Measurements from ENCODE around the gene NCF4. TPM values are rescaled to one million over a fixed set of nuclear protein-coding genes. Genes with fewer than 3 reads are reported as not detected.
A peak's percentile ranks its signal among the peaks of the same experiment; 100 is the strongest.

The NCF4 gene
- total RNA-seq, 2 experiments from 2014 or later, result 8.7 to 9.3 TPM

DNA sequence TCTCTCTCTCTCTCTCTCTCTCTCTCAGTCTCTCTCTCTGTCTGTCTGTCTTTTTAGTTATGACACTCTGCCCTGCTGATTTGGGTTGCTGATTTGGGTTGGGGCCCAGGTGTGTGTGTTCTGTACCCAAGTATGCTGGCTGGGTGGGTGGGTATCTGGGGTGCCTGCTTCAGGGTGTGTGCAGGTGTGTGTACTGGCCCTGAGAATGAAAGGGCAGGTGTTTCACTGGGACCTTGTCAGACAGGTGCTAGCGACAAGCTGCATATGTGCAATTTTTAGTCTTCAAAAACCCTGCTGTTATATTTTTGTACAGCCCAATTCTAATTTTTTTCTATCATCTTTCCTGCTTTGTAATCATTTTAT, 53.6 kb downstream of the NCF4 start:
- intact Hi-C loops (cut with micrococcal nuclease), result no loop called here
- H3K9me3 Mint-ChIP-seq, result no peaks in the 10 kb centered on the region
- no peaks in the 10 kb centered on the region for H3K36me3 Mint-ChIP-seq
- no peaks in the 10 kb centered on the region for H3K4me1 Mint-ChIP-seq (ENCODE audit: low read depth)
- peaks cover 9% of the 10 kb centered on the region for H3K27me3 Mint-ChIP-seq
- ChIA-PET POLR2A (no interaction called here), CTCF (interaction anchor here (1.8 kb wide), 1 partner anchor 58 kb away, joined by 6 read pairs; no protein-coding TSS in a partner anchor)
- no peak overlapping the region for H3K27ac Mint-ChIP-seq
- no peak overlapping the region for H3K4me3 Mint-ChIP-seq
- no peak for DNase-seq

DNA sequence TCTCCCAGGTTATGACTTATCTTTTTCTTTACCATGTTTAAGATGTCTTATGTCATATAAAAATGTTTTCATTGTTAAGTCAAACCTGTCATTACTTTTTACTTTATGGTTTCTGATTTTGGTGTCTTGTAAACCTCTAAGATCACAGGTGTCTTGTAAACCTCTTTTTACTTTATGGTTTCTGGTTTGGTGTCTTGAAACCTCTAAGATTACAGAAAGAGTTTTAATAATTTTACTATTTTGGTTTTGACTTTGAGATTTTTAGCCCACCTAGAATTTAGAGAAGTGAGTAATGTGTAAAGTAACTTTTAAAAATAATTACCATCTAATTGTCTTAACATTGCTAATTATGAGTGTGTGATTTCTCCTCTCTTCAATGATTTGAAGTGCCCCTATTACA, 55.2 kb downstream of the NCF4 start:
- POLR2A ChIA-PET, result no interaction called here
- no peak for DNase-seq
- Mint-ChIP-seq H3K27ac (no peak overlapping the region), H3K4me3 (no peak overlapping the region), H3K9me3 (no peaks in the 10 kb centered on the region), H3K36me3 (no peaks in the 10 kb centered on the region), H3K4me1 (ENCODE audit: low read depth) (no peaks in the 10 kb centered on the region), H3K27me3 (peaks cover 12% of the 10 kb centered on the region)
- CTCF ChIA-PET, result no interaction called here
- intact Hi-C loops (cut with micrococcal nuclease), result no loop called here

DNA sequence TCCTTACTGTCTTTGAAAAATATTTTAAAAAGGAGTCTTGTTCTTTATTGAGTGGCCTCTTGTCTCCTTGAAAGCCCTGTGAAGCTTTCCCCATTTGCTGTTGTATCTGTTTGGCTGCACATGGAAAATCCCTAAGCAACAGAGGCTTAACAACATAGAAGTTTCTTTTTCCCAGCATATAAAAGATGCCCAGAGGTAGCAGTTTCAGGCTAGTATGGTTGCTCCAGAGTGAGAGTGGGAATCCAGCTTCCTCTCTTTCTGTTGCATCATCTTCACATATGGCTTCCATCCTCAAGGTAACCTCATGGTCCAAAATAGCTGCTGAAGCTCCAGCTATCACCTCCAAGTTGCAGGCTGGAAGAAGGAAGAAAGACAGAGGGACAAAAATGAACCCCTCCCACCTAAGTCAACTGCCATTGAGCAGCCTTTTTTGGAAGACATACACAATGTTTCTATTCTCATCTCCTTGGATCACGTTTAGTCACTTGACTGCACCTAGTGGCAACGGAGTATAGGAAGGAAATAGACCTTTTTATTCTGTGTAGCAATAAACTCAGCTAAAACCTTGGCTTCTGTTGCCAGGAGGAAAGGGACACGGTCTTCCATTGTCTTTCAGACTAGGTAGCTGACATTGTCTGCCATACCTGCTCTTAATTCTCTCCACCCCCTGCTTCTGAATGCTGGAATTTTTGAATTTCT, 57.9 kb downstream of the NCF4 start:
- DNase-seq, result no peak
- Mint-ChIP-seq H3K36me3 (no peaks in the 10 kb centered on the region), H3K27me3 (peaks cover 7% of the 10 kb centered on the region), H3K9me3 (no peaks in the 10 kb centered on the region), H3K4me3 (no peak overlapping the region), H3K27ac (no peak overlapping the region), H3K4me1 (ENCODE audit: low read depth) (no peaks in the 10 kb centered on the region)
- ChIA-PET POLR2A (no interaction called here), CTCF (interaction anchor here (1.0 kb wide), 1 partner anchor 63 kb away, joined by 3 read pairs; no protein-coding TSS in a partner anchor)
- intact Hi-C loops (cut with micrococcal nuclease), result no loop called here

DNA sequence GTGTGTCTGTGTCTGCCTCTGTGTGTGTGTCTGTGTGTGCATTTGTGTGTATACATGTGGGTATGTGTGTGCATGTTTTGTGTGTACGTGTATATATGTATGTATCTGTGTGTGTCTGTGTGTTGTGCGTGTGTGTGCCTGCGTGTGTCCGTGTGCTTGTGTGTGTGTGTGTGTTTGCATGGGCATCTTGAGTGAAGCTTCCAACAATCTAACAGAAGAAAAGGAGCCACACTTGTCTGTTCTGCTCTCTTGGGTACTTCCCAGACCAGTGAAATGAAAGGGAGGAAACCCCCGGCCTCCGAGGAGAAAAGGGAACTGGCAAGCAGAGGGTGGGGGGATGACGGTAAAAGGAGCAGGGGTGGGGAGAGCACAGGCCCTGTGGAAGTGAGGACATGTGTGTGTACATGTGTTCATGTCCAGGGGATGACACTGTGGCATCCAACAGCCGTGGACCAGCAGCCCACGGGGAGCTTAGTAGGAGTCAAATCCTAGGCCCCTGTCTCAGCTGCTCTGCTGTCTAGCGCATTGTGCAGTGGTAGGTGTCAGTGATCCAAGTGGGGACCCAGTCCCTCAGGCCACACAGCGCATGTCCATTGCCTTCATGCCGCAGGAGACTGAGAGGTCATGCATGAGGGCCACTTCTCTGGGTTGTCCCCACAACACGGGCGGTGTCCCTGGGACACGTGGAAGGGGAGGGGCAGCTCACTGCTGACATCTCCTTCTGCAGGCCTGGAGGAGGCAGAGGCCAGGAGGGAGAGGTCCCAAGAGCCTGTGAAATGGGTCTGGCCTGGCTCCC, 60.7 kb downstream of the NCF4 start:
- CTCF ChIA-PET, result no interaction called here
- Mint-ChIP-seq H3K36me3 (no peaks in the 10 kb centered on the region), H3K4me1 (ENCODE audit: low read depth) (no peaks in the 10 kb centered on the region), H3K27ac (no peak overlapping the region), H3K4me3 (no peak overlapping the region), H3K27me3 (peaks cover 11% of the 10 kb centered on the region), H3K9me3 (no peaks in the 10 kb centered on the region)
- peak; percentile 31 for DNase-seq
- POLR2A ChIA-PET, result no interaction called here
- intact Hi-C loops (cut with micrococcal nuclease), result no loop called here

GRCh38 chr22:36922105-36922608, 61.4 kb downstream of the NCF4 start:
- ChIA-PET CTCF (no interaction called here), POLR2A (no interaction called here)
- no peaks in the 10 kb centered on the region for H3K9me3 Mint-ChIP-seq
- peaks cover 11% of the 10 kb centered on the region for H3K27me3 Mint-ChIP-seq
- no peaks in the 10 kb centered on the region for H3K4me1 Mint-ChIP-seq (ENCODE audit: low read depth)
- intact Hi-C loops (cut with micrococcal nuclease), result no loop called here
- H3K4me3 Mint-ChIP-seq, result no peak overlapping the region
- no peak overlapping the region for H3K27ac Mint-ChIP-seq
- DNase-seq, result no peak
- no peaks in the 10 kb centered on the region for H3K36me3 Mint-ChIP-seq

GRCh38 chr22:36922711-36923110, 61.9 kb downstream of the NCF4 start:
- no peaks in the 10 kb centered on the region for H3K4me1 Mint-ChIP-seq (ENCODE audit: low read depth)
- DNase-seq, result no peak
- no peaks in the 10 kb centered on the region for H3K9me3 Mint-ChIP-seq
- H3K27me3 Mint-ChIP-seq, result peaks cover 11% of the 10 kb centered on the region
- H3K36me3 Mint-ChIP-seq, result no peaks in the 10 kb centered on the region
- no peak overlapping the region for H3K27ac Mint-ChIP-seq
- intact Hi-C loops (cut with micrococcal nuclease), result no loop called here
- POLR2A ChIA-PET, result no interaction called here
- CTCF ChIA-PET, result no interaction called here
- H3K4me3 Mint-ChIP-seq, result no peak overlapping the region

- POLR2A ChIA-PET, result no interaction called here
- H3K27ac Mint-ChIP-seq, result no peak overlapping the region
- H3K4me3 Mint-ChIP-seq, result no peak overlapping the region
- H3K4me1 Mint-ChIP-seq (ENCODE audit: low read depth), result no peaks in the 10 kb centered on the region
- no peak for DNase-seq
- H3K9me3 Mint-ChIP-seq, result no peaks in the 10 kb centered on the region
- CTCF ChIA-PET, result no interaction called here
- intact Hi-C loops (cut with micrococcal nuclease), result no loop called here
- no peaks in the 10 kb centered on the region for H3K36me3 Mint-ChIP-seq
- peaks cover 11% of the 10 kb centered on the region for H3K27me3 Mint-ChIP-seq
Observed at GRCh38 chr22:36923131-36923788, 62.5 kb downstream of the NCF4 start.

DNA sequence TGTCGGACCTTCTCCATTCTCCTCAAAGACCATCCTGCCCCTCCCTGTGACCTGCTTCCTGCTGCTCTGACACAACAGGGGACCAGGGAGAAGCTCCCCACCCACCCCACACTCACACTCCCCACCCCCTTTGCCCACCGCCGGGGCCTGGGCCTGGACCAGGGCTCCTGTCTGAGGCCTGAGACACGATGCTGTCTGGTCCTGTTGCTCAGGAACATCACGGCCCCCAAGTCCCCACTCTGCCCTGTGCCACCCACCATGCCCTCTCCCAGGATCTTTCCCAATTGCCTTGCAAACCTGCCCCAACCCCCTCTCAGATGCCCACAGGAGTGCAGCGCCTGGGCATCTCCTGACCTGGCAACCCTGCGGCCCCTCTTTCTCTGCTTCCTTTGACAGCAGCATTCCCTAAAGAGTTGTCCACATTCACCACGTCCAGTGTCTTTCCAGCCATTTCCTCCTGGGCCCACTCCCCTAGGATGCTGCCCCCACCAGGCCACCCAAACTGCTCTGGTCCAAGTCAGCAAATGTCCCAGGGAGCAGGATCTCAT, 63.4 kb downstream of the NCF4 start:
- intact Hi-C loops (cut with micrococcal nuclease), result no loop called here
- no peak overlapping the region for H3K27ac Mint-ChIP-seq
- no peak for DNase-seq
- ChIA-PET POLR2A (no interaction called here), CTCF (no interaction called here)
- H3K9me3 Mint-ChIP-seq, result no peaks in the 10 kb centered on the region
- no peaks in the 10 kb centered on the region for H3K4me1 Mint-ChIP-seq (ENCODE audit: low read depth)
- H3K4me3 Mint-ChIP-seq, result no peak overlapping the region
- H3K27me3 Mint-ChIP-seq, result peaks cover 11% of the 10 kb centered on the region
- no peaks in the 10 kb centered on the region for H3K36me3 Mint-ChIP-seq

DNA sequence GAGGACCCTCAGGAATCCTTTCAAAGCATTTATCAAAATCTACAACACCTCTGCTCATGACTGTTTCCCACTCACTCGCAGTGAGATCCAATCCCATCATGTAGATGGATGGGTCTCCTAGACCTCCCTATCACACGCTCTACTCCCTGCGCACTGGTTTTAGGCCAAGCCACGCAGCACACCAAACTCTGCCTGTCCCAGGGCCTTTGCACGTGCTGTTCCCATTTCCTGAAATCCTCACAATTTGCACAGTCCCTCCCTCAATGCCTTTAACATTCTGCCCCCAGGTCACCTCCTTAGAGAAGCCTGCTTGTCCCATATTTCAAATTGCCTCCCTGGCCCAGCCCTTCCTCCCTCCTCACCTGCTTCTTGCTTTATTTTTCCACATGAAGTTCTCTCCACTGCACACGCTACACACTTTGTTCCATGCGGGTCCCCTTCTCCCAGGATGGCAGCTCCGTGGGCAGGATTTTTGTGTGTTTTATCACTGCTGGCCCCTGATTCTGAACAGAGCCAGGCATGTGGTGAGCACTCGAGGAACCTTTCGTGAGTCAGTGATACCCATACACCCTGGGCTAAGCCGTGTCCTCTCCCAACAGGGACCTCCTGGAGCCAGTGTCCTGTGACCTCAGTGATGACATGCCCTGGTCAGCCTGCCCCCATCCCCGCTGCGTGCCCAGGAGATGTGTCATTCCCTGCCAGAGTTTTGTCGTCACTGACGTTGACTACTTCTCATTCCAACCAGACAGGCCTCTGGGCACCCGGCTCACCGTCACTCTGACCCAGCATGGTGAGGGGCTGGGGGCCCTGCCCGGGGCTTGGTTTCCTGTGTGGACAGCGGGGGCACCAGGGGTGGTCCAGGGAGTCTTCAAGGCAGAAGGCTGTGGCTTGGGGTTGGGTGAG, 64.8 kb downstream of the NCF4 start:
- H3K4me1 Mint-ChIP-seq (ENCODE audit: low read depth), result no peaks in the 10 kb centered on the region
- H3K36me3 Mint-ChIP-seq, result no peaks in the 10 kb centered on the region
- intact Hi-C loops (cut with micrococcal nuclease), result no loop called here
- peaks cover 11% of the 10 kb centered on the region for H3K27me3 Mint-ChIP-seq
- ChIA-PET CTCF (no interaction called here), POLR2A (no interaction called here)
- H3K27ac Mint-ChIP-seq, result no peak overlapping the region
- no peak for DNase-seq
- H3K9me3 Mint-ChIP-seq, result no peaks in the 10 kb centered on the region
- H3K4me3 Mint-ChIP-seq, result no peak overlapping the region

GRCh38 chr22:36926309-36926708, 65.5 kb downstream of the NCF4 start:
- Mint-ChIP-seq H3K9me3 (no peaks in the 10 kb centered on the region), H3K4me3 (no peak overlapping the region), H3K27me3 (peaks cover 5% of the 10 kb centered on the region), H3K4me1 (ENCODE audit: low read depth) (no peaks in the 10 kb centered on the region), H3K36me3 (no peaks in the 10 kb centered on the region), H3K27ac (no peak overlapping the region)
- CTCF ChIA-PET, result no interaction called here
- intact Hi-C loops (cut with micrococcal nuclease), result no loop called here
- no peak for DNase-seq
- POLR2A ChIA-PET, result no interaction called here

- POLR2A ChIA-PET, result no interaction called here
Observed at GRCh38 chr22:36926721-36927435, 66.1 kb downstream of the NCF4 start.

More at GRCh38 chr22:36926721-36927435, 66.1 kb downstream of the NCF4 start:
- CTCF ChIA-PET, result no interaction called here
- intact Hi-C loops (cut with micrococcal nuclease), result no loop called here
- H3K9me3 Mint-ChIP-seq, result no peaks in the 10 kb centered on the region
- H3K4me3 Mint-ChIP-seq, result no peak overlapping the region
- H3K27ac Mint-ChIP-seq, result no peak overlapping the region
- H3K27me3 Mint-ChIP-seq, result peaks cover 4% of the 10 kb centered on the region
- H3K36me3 Mint-ChIP-seq, result no peaks in the 10 kb centered on the region
- no peaks in the 10 kb centered on the region for H3K4me1 Mint-ChIP-seq (ENCODE audit: low read depth)
- no peak for DNase-seq

Data from activated CD4-positive, alpha-beta memory T cell treated with anti-CD3 and anti-CD28 coated beads for 36 hours (primary cell).